NB4 (cell line): ENCODE data around the gene TEX2.

Source experiments
- MYC ChIP-seq: IDR thresholded peaks from 2 replicates; pipeline ENCODE4 v1.6.1; 2011; ENCODE audit warnings: low read depth, low read length
- POLR2A ChIP-seq: IDR thresholded peaks from 2 replicates; pipeline ENCODE4 v1.6.1; 2011; ENCODE audit warnings: mild to moderate bottlenecking; ENCODE audit not compliant: insufficient read length; ENCODE audit errors: extremely low read depth
- TF ChIP-seq, protein P1 (sequence below): IDR thresholded peaks from one replicate; pipeline ENCODE4 v1.5.1; 2012; ENCODE audit warnings: low read depth, low read length

DNA sequence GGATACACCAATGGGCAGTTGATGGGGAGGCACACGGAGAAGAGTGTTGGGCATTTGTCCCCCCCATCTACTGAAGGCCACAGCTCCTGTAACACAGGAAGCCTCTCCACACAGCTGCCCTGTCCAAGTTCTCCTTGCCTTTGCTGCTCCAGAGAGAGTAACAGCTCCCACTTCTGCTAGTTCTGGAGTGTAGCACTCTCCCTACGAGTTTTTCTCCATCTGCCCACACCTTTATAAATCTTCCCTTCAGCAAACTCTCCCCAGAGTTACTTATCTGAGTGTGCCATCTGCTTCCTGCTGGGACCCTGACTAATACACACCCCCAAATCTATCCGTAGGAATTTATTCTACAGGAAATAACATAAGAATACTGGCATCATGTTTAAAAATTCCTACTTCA, 90.5 kb downstream of the TEX2 start:
- TF ChIP-seq, protein P1, sequence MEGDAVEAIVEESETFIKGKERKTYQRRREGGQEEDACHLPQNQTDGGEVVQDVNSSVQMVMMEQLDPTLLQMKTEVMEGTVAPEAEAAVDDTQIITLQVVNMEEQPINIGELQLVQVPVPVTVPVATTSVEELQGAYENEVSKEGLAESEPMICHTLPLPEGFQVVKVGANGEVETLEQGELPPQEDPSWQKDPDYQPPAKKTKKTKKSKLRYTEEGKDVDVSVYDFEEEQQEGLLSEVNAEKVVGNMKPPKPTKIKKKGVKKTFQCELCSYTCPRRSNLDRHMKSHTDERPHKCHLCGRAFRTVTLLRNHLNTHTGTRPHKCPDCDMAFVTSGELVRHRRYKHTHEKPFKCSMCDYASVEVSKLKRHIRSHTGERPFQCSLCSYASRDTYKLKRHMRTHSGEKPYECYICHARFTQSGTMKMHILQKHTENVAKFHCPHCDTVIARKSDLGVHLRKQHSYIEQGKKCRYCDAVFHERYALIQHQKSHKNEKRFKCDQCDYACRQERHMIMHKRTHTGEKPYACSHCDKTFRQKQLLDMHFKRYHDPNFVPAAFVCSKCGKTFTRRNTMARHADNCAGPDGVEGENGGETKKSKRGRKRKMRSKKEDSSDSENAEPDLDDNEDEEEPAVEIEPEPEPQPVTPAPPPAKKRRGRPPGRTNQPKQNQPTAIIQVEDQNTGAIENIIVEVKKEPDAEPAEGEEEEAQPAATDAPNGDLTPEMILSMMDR: no peak
- no peak for TF ChIP-seq POLR2A
- no peak for TF ChIP-seq MYC
